ENCODE results near the gene EFCAB14.
"Not testable (repeated sequence)": the region's sequence is repeated elsewhere in the genome, so short reads cannot be mapped to it uniquely, and the experiment has no call there.

GRCh38 chr1:46694676-46695075, 24.2 kb downstream of the EFCAB14 start:
- TF ChIP-seq POLR2A (IDR thresholded peaks at IDR 0.05); CTCF (IDR thresholded peaks at IDR 0.05 in 4 of 5, conservative IDR thresholded peaks at IDR 0.05 in 1 of 5): not testable (repeated sequence)

All from gastrocnemius medialis (tissue), 4 donors.